ENCODE measurements around the gene ESRP2.

The ESRP2 gene

DNA sequence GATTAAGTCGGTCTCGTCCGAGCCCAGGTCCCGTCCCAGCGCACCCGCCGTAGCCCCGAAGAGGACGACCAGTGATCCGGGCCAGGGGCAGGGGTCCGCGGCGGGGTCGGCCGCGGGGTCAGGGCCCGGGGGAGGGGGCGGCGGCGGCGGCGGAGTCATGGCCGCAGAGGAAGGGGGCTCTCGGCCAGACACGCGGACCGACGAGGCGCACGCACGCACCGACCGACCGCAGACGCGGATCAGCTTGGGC lies at the start of gene ESRP2:
Gene ESRP2, minus strand, starts transcription at position 241 of the 250 bp plus-strand sequence. Its CDS starts 82 bp downstream, at position 159.
- H3K4me3 ChIP-seq (ENCODE audit: low read depth, low read length), result peak within 1 kb of the TSS; percentile 70
- TF ChIP-seq, protein P1, sequence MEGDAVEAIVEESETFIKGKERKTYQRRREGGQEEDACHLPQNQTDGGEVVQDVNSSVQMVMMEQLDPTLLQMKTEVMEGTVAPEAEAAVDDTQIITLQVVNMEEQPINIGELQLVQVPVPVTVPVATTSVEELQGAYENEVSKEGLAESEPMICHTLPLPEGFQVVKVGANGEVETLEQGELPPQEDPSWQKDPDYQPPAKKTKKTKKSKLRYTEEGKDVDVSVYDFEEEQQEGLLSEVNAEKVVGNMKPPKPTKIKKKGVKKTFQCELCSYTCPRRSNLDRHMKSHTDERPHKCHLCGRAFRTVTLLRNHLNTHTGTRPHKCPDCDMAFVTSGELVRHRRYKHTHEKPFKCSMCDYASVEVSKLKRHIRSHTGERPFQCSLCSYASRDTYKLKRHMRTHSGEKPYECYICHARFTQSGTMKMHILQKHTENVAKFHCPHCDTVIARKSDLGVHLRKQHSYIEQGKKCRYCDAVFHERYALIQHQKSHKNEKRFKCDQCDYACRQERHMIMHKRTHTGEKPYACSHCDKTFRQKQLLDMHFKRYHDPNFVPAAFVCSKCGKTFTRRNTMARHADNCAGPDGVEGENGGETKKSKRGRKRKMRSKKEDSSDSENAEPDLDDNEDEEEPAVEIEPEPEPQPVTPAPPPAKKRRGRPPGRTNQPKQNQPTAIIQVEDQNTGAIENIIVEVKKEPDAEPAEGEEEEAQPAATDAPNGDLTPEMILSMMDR (conservative IDR thresholded peaks at IDR 0.05; ENCODE audit: low read depth, low read length), result no peak
- DNase-seq (ENCODE audit: low read depth), result no peak

DNA sequence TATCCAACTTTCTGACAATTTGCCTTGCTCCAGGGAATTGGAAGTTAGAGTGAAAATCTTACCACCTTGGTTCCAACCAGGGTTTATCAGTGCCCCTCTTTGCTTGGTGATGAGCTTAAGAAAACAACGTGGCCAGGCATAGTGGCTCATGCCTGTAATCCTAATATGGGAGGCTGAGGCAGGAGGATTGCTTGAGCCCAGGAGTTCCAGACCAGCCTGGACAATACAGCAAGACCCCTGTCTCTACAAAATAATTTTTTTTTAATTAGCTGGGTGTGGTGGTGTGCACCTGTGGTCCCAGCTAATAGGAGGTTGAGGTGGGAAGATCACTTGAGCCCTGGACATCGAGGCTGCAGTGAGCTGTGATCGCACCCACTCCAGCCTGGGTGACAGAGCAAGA lies 49.8 kb upstream of the ESRP2 start:
- no peak overlapping the region for H3K4me3 ChIP-seq (ENCODE audit: low read depth, low read length)
- DNase-seq (ENCODE audit: low read depth), result no peak
- TF ChIP-seq, protein P1 (conservative IDR thresholded peaks at IDR 0.05; ENCODE audit: low read depth, low read length), result no peak

DNA sequence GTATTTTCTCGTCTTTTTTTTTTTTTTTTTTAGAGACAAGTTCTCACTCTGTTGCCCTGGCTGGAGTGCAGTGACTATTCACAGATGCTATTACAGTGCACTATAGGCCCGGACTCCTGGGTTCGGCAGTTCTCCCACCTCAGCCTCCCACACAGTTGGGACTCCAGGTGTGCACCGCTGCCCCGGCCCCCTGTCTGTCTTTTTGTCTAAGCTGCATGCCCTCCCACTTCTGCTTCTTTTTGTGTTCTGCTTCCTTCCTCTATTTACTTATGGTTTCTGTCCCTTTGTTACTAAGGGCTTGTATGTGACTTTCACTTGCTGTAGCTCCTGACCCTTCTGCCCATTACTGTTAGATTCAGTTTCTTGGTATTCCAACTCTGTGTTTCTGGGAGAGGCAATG lies 48.9 kb upstream of the ESRP2 start:
- TF ChIP-seq, protein P1 (conservative IDR thresholded peaks at IDR 0.05; ENCODE audit: low read depth, low read length), result no peak
- DNase-seq (ENCODE audit: low read depth), result no peak
- H3K4me3 ChIP-seq (ENCODE audit: low read depth, low read length), result no peak overlapping the region

DNA sequence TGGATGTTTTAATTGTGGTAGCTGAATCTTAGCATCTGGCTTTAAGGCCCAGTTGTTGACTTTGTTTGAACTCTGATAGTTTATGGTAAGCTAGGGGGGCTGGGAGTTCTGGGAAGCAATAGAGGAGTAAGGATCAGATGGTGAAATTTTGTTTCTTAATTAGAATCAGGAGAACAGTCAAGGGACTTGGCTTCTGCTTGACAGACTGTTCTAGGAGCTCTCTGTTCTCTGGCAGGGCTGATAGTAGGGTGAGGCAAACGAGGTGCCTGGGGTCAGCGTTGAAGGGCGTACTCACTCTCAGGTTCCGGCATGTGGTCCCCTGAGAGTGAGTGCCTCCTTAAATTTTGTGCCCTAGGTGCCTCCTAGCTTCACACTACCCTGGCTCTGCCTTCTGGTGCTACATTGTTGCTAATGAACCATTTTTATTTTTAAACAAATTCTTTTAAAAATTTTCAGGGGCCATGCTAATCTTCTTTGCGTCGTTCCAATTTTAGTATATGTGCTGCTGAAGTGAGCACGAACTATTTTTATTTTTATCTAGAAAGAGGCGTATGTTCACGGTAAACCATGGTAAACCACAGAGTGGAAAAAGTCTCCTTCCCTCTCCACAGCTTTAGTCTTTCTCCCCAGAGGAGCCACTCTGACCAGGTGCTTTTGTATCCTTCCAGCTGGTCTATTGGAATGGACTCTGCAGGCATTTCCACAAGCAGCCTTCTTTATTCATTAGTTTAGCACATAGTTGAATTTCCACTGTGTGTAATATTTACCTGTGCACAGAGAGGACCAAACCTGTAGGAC lies 48.1 kb upstream of the ESRP2 start:
- no peak for DNase-seq (ENCODE audit: low read depth)
- H3K4me3 ChIP-seq (ENCODE audit: low read depth, low read length), result no peak overlapping the region
- TF ChIP-seq, protein P1 (conservative IDR thresholded peaks at IDR 0.05; ENCODE audit: low read depth, low read length), result no peak

DNA sequence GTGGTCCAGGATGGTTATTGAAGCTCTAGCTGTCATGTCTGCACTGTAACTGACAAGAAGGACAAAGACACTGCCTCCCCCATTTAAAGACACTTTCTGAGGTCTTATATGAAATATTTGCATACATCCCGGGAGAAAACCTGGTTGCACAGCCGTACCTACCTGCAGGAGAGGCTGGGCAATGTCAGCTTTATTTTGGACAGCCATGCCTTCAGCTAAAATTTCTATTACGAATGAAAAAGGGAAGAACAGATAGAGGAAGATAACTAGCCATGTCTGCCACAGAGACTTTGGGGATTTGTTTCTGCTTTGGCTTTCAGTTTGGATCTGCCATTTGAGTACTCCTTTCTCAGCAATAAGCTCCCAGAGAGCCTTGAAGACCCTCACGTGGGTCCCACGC lies 47.4 kb upstream of the ESRP2 start:
- no peak for DNase-seq (ENCODE audit: low read depth)
- no peak overlapping the region for H3K4me3 ChIP-seq (ENCODE audit: low read depth, low read length)
- TF ChIP-seq, protein P1 (conservative IDR thresholded peaks at IDR 0.05; ENCODE audit: low read depth, low read length), result no peak

DNA sequence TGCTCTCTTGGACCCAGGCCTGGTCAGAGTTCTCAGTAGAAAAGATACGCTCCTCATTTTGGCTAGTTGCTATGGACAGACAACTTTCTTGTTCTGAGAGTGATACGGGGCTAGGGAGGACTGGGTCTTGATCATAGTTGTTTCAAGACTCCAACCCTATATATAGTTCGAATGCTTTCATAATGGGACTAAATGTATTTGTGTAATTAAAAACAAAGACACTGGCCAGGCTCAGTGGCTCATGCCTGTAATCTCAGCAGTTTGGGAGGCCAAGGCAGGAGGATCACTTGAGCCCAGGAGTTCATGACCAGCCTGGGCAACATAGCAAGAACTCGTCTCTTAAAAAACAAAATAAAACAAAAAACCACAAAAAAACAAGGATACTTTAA lies 46.1 kb upstream of the ESRP2 start:
- TF ChIP-seq, protein P1 (conservative IDR thresholded peaks at IDR 0.05; ENCODE audit: low read depth, low read length), result no peak
- H3K4me3 ChIP-seq (ENCODE audit: low read depth, low read length), result no peak overlapping the region
- DNase-seq (ENCODE audit: low read depth), result no peak

DNA sequence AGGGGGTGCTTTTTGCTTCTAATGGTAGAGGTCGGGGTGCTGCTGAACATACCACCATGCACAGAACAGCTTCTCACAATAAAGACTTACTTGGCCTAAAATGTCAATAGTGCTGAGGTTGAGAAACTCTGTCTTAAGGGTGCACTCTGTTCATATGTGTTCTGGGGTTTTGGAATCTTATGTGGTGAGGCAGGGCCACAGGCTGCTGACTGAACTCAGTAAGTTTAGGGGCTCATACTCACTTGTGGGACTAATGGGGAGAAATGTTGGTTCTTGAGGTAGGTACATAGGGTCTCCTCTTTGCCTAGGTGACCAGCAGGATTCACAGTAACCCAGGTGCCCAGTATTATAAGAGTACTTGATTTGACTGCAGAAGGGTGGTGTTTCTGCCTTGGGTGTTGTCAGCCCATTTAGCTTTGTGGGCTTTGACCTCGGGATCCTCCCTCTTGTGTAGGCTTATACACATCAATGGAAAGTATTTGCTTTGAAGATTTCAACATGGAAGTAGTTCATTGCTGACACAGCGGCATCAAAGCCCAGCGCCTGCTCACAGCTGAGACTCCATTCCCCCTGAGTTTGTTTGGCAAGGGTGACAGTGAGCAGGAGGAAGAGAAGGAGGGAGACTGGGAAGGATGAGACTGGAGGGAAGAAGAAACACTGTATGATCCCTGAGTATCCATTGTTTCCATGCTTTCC lies 45.6 kb upstream of the ESRP2 start:
- TF ChIP-seq, protein P1 (conservative IDR thresholded peaks at IDR 0.05; ENCODE audit: low read depth, low read length), result no peak
- no peak overlapping the region for H3K4me3 ChIP-seq (ENCODE audit: low read depth, low read length)
- no peak for DNase-seq (ENCODE audit: low read depth)
